HUDEP-2 (cell line): ENCODE data around the gene ZNF283.

Source experiments
- DNase-seq, 76 experiments: peaks; one replicate each; lab custom pipeline; 2025; ENCODE audit not compliant: unreplicated experiment in 76 of 76; lab: John Stamatoyannopoulos, UW

ZNF283 gene

DNA sequence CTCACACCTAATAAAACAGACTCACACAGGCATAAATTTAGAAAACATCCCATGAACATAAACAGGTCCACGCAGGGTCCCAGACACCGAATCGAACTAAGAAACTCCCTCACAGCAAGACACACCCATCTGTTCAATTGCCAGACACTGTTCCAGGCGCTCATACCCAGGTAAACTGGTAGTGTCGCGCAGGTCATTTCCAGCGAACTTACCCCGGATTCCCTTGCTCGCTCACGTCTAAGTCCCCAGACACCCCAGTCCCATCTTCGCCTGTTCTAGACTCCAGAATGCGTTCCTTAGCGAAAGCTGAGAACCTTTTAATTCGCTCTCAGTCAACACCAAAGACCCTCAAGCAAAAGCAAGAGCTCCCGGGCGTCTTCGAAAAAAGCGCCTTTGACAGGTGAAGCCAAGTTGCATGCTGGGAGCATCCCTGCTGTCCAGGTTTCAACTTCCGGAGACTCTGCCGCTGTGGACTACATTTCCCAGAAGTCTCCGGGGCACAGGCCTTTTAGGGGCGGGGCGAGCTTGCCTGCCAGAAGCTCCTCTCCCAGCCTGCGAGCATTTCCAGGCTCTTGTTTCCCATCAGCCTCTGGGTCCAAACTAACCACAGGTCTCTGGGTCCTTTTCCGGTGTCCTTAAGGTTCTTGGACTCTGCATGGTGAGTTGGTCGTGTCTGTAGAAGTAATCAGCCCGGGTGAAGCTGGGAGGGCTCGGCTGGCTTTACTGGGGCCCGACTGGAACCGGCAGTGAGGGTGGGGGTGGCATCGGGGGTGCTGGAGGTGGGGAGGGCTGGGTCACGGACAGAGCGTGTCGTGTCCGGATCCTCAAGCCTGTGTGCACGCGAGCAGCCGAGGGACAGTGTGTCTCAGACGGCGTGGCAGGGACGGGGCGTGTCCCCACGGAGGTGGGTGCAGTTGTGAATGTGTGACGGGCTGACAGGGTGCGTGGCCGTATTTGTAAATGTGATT, at the start of gene ZNF283:
TSS of gene ZNF283 (plus strand) at position 535 of the 968 bp plus-strand sequence. CDS start 6,184 bp downstream, outside the sequence.
- peak; percentile 38 to 94 (median 86) for DNase-seq

DNA sequence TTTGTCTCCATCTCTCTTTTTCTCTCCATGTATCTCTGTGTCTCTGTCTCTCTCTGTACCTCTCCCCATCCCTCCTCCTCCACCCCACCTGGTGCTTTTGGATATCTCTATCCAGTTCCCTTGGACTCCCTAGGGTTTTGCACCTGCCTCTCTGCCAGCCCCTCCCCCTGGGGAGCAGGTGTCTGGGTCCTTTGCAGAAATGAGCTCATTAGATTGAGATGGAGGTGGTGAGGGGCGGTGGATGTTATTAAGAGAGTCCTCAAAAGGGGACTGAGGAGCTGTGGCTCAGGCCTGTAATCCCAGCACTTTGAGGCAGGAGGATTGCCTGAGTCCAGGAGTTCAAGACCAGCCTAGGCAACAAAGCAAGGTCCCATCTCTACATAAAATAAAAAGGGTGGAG, 48.5 kb upstream of the ZNF283 start:
- no peak for DNase-seq

DNA sequence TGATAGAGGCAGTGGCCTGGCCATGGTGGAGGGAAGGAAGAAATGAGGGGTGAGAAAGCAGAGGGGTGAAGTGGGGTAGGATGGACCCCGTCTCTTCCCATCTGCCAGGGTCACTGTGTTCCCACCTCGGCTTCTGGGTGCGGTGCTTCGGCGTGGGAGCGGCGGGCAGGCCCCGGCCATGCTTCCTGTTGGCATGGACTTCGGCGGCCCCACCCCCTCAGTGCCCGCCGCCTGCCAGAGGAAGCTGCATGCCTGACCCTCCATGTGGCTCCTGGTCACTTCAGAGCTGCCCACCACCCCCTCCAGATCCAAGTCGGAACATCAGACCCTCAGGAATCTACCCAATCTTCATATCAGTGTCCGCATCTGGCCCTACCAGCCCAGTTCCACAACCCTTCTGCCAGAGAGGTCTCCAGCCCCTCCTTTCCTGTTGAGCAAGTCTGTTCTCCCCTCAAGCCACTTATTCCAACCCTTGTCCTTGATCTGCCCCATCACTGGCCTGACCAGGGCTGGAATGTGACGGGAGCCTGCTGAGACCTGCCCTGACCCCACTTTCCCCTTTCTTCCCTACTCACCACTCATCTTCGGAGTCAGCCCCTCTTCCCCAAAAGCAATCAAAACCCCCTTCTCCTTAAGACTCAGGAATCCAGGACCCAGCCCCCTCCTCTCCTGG, 47.8 kb upstream of the ZNF283 start:
- DNase-seq, result peak in 20 of 76 experiments; percentile 15 to 58 (median 29)

DNA sequence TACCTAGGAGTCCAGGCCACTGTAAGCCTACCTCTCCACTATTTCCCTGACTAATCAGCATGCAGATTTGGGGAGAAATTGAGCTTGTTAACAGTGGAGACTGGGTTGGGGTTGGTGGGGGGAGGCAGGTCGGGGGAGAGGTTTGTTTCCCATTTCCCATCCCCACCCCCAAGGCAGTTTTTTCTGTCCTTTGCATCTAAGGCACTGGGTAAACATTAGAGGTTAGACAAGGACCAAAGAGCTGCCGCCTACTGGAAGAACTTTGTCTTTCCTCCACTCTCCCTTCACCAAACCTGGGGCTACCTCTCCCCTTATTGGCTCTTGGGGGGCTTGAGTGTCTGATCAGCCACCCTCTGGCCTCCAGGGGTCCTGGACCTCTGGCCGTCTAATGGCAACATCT, 47.3 kb upstream of the ZNF283 start:
- DNase-seq, result peak in 16 of 76 experiments; percentile 18 to 53 (median 34)

DNA sequence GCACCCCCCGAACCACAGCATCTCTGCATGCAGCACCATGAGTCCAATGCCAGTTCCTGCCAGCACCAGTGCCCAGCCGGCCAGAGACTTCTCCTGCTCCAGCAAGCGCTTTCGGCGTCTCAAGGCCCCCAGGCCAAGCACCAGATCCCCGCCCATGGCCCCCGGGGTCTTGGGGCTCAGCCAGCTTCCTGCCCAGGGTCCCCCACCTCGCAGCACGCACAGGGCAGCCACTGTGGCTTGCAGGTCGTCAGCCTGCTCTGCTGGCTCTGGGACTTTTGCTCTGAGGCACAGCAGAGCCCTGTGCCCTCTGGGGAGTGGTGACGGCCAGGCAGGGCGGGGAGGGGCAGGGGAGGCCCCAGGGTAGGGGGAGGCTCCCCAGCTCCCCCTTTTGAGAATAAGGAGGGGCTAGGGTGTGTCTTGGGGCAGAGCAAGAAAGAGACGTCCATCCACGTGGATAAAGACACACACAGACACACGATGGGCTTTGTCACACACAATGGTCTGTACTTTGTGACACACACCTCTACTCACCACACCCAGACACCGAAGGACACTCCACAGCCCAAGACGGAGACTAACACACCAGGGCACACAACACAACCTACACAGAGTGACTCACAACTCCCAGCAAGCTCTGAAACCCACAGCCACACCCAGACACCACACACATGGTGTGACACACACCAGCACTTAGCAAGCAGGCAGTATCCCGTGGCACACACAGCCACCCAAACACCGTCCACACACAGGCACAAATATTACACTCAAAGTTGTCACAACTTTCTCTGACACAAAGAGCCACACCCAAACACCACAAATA, 46.2 kb upstream of the ZNF283 start, which contains the start of gene KCNN4:
TSS of gene KCNN4 (minus strand) at position 268 of the 820 bp plus-strand sequence. CDS start at position 156, 112 bp downstream.
- peak in 59 of 76 experiments; percentile 20 to 83 (median 60) for DNase-seq

DNA sequence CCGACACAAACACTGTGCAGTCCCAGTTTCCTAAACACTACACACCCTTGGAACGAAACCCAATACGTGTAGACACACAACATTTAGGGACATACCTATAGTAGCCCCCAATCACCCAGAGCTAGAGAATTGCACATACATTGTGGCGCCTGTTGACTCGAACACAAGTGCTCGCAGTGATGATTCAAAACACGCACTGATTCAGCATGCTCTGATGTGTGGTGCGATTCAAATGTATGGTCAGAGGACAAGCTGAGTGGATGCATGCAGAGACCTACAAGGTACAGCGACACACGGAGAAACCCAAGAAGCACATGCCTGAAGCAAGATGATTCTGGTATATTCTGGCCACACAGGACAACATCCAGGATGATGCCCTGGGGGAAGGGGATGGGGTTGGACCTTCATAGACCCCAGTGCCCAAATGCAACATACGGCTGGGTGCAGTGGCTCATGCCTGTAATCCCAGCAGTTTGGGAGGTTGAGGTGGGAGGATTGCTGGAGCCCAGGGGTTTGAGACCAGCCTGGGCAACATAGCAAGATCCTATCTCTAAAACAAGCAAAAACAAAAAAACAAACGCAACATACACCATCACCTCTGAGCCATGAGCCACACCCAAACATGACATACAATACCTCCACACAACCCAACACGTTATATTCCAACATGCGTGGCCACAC, 45.4 kb upstream of the ZNF283 start:
- DNase-seq, result no peak

DNA sequence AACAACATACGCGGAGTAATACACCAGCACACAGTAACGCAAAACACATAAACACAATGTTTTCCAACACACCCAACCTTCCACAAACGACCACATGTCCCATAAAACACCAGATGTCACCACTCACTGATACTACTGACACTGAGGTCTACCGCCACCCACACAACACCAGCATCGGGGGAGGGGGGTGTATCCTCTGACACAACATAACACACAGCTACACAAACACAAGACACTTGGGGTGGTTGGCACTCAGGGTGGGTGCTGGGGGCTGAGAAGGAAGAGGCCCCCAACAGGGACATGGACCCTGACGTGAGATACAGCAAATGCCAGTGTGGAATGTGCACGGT, 44.8 kb upstream of the ZNF283 start:
- no peak for DNase-seq

DNA sequence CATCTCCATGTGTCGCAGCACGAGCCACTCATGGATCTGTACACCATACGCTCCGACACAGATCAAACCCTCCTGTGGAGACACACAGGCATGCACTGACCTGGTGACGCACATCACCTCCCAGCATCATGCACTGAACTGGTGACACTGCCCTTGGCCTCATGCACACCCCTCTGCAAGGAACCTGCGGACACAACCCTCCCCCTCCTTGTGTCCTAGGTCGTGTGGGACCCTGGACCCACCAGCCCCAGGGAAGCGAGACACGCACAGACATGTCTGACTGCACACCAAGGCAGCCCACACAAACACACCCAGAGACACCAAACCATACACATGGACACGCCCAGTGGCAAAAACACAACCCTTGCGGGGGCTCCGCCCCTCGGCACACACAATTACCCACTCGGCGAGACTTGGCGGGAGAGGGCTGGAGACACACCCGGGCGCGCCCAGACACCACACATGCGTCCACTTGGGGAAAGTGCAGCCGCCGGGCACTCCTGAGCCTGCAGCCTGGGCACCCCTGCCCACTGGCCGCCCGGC, 44.4 kb upstream of the ZNF283 start:
- DNase-seq, result peak in 65 of 76 experiments; percentile 5 to 84 (median 56)

DNA sequence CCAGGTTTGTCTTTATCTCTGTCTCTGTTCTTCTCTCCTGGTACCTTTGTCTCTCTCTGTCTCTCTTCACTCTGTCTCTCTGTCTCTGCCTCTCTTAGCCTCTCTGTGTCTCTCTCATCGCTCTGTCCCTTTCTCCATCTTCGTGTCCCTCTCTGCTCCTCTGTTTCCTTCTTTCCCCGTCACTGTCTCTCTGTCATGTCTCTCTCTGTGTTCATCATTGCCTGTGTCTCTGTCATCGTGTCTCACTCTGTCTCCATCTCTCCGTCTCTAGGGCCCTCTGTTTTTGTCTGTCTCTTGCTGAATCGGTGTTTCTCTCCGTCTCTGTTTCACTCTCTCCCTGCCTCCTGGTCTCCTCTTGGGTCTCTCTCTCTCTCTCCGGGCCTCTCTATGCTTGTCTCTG, 43.5 kb upstream of the ZNF283 start:
- DNase-seq, result no peak

DNA sequence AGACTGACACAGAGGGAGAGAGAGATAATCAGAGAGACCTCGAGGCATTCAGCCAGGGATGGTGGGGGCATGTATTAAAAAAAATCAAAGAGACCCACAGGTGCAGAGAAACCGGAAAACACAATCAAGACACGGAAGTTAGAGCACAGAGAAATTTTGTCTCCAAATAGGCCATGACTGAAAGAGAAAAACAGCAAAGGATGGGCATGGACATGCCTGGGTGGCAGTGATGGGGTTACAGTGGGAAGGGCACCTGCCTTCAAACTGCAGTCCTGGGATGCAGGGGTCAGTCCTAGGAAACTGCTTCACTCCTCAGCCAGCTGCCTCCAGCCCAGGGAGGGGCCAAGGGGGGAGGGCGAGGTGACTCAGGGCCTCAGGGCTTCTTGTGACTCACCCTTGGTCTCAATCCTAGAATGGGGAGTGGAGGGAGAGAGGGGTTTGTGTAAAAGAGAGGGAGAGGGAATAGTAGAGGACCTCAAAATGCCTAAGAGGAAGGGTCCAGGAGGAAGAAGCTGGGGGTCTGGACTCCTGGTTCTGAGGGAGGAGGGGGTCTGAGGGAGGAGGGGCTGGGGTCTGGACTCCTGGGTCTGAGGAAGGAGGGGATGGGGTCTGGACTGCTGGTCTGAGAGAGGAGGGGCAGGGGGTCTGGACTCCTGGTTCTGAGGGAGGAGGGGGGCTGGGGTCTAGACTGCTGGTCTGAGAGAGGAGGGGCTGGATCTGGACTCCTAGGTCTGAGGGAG, 42.7 kb upstream of the ZNF283 start:
- DNase-seq, result peak in 55 of 76 experiments; percentile 12 to 70 (median 48)

DNA sequence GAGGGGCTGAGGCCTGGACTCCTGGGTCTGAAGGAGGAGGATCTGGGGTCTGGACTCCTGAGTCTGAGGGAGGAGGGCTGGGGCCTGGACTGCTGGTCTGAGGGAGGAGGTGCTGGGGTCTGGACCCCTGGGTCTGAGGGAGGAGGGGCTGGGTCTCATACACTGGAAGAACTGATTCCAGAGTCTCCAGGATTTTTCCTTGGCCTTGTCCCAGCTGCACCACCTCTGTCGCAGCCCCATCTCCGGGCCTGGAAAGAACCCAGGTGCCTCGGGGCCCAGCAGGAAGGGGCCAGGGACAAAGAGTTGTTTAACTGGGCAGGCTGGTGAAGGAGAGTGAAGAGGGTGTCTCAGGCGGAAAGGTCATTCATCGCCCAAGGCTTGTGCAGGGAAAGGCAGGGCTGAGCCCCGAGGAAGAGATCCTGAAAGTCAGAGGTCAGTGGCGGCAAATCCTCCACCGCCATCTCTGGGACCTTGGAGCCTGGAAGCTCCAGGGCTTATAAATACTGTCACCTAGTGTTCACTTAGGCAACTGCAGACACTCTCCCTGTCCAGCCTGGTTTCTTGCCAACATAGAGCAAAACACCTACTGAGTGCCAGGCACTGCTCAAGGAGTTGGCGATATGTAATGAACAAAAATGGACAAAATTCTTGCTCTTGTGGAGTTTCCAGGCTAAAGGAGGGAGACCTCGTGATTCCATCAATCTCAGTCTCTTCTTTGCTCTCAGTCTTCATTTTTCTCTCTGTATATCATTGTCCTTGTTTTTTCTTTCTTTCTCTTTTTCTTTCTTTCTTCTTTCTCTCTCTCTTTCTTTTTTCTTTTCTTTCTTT, 41.9 kb upstream of the ZNF283 start:
- DNase-seq, result peak in 63 of 76 experiments; percentile 18 to 88 (median 60)

DNA sequence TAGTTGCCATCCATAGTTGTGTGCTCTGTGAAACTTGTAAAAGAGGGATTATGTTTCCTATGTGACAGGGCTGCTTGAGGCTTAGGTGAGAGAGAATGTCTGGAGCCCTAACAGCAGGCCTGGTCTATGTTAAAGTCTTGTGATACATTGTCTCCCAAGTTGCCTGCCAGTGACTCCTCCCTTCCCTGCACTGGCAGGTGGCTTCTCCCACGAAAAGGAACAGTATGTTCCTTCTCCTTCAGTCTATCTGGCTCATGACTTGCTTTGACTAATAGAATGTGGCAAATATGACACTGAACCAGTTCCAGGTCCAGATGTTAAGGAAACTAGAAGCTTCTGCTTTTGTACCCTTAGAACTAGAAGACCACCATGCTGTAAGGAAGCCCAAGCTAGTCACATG, 40.5 kb upstream of the ZNF283 start:
- no peak for DNase-seq

DNA sequence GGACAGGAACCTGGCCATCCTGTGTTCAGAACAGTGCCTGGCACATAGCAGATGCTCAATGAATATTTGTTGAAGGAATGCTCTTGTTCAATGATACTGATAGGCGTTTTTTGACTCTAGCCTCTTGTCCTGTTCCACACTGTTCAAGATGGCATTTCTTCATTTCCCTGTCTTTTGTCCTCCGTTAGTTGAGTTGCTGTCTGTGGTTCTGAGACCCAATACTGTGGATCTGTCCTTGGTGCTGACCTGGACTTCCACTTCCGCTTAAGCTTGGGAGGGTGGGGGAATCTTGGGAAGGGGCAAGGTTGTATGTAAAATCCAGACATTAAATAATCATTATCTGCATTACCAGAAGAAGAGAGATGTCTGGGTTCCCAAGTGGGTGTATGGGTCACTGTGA, 38.1 kb upstream of the ZNF283 start:
- peak in 24 of 76 experiments; percentile 12 to 56 (median 28) for DNase-seq

DNA sequence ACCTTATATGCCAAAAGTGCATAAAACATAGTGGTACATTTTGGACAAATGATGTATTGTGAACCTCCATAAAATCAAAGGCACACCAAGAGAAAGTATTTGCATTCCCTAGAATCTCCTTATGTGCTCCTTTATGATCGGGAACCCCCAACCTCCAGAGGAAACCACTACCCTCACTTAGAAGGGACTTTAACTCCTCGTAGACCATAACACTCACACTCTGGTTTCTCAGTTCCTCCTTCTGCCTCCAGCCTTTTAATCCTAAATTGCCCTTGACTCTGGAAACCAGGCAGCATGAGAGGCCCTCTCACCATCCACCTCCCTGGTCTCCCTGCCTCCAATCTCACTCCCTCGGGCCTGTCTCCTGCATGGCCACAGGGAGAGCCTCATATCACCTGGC, 36.5 kb upstream of the ZNF283 start:
- DNase-seq, result no peak

DNA sequence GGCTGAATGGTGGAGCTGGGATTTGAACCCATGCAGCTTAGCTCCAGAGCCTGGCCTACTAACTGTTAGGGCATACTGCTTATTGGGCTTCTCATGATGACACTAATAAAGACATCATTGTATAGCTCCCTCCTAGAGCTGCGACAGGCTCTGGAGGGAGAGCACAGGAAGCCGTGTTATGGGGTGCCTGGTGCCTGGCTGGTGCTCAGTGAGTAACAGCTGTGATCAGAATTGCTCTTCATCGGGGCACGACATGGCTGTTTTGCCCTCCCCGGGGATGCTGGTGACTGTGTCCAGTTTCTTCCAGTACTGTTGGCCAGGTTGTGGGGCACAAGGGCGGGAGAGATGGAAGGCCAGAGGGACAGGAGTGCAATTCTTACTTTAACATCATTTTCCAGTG, 30.0 kb upstream of the ZNF283 start:
- DNase-seq, result no peak

DNA sequence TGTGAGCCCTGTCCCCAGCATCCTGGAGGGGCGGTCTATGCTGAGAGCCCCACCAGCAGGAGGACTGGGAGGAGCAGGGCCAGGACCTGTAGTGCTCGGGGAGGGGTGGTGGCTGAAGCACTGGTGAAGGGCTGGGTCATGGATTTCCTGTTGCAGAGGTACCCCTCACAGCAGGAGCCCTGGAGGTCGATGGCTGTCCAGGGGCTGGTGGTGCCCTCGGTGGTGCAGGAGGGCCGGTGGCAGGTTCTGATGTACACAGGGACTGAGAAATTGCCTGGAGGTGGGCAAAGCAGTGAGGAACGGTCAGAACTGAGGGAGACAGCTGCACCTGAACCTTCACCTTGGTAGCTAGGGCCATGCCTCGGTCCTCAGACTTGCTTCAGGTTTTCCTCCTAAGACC, 29.6 kb upstream of the ZNF283 start:
- no peak for DNase-seq

DNA sequence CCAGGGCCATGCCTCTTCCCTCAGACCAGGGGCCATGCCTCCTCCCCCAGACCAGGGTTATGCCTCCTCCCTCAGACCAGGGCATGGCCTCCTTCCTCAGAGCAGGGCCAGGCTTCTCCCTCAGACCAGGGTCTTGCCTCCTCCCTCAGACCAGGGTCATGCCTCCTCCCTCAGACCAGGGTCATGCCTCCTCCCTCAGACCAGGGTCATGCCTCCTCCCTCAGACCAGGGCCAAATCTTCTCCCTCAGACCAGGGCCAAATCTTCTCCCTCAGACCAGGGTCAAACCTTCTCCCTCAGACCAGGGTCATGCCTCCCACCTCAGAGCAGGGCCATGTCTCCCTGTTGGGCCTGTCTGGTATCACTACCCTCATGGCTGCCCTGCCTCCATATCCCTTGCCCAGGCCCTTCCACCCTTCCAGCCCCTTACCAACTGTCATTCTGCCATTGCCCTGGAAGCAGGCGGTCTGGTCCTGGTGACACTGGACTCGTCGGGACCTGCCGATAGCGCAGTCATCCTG, 29.0 kb upstream of the ZNF283 start:
- no peak for DNase-seq
